ENCODE measurements around the gene XRN1. TPM values are rescaled to one million over a fixed set of nuclear protein-coding genes. Genes with fewer than 3 reads are reported as not detected.

XRN1 gene
- total and polyA plus RNA-seq, 8 donors, result 26.7 to 39.2 (median 35.2) TPM

DNA sequence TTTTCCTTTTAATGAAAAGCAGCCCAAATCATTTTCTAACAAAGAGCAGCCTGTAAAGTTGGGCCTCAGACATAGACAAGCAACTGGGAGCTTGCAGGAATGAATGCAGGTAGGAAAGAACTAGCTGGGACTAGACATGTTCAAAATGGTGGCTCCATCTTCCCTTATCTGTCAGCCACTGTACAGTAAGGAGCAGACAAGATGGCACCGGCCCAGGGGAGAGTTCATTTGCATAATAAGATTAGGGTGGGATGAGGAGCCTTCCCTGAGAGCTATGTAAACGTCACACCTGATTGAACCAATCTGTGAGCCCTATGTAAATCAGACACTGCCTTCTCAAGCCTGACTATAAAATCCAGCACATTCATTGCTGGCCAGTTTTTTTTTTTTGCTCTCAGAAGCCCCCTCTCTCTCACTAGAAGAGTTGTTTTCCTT lies 162.7 kb downstream of the XRN1 start:
- H3K4me1 ChIP-seq, result no peaks in the 10 kb centered on the region
- no peak for DNase-seq
- intact Hi-C loops (cut with DNase I), result no loop called here
- no peak overlapping the region for H3K27ac ChIP-seq
- no peak overlapping the region for H3K4me3 ChIP-seq
- no peak for ATAC-seq
- H3K36me3 ChIP-seq, result no peaks in the 10 kb centered on the region
- TF ChIP-seq, protein P1, sequence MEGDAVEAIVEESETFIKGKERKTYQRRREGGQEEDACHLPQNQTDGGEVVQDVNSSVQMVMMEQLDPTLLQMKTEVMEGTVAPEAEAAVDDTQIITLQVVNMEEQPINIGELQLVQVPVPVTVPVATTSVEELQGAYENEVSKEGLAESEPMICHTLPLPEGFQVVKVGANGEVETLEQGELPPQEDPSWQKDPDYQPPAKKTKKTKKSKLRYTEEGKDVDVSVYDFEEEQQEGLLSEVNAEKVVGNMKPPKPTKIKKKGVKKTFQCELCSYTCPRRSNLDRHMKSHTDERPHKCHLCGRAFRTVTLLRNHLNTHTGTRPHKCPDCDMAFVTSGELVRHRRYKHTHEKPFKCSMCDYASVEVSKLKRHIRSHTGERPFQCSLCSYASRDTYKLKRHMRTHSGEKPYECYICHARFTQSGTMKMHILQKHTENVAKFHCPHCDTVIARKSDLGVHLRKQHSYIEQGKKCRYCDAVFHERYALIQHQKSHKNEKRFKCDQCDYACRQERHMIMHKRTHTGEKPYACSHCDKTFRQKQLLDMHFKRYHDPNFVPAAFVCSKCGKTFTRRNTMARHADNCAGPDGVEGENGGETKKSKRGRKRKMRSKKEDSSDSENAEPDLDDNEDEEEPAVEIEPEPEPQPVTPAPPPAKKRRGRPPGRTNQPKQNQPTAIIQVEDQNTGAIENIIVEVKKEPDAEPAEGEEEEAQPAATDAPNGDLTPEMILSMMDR (IDR thresholded peaks at IDR 0.05), result no peak
- H3K27me3 ChIP-seq, result no peaks in the 10 kb centered on the region
- peaks cover 0 to 25% of the 10 kb centered on the region in 2 donors for H3K9me3 ChIP-seq

DNA sequence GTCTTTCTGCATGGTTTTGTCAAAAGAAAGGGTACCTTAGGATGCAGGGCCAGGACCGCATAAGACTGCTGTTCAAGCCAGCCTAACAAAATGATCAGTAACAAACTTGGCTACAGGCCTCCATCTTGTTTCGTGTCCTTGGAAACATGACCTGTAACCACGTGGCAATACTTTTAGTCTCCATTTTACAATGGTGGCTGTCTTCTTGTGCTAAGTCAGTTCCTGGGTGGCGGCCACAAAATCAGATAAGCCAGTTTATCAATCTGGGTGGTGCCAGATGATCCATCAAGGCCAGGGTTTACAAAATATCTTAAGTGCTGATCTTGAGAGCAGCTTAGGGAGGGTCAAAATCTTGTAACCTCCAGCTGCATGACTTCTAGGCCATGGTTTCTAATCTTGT lies 165.3 kb downstream of the XRN1 start:
- TF ChIP-seq, protein P1 (IDR thresholded peaks at IDR 0.05), result no peak
- Histone ChIP-seq H3K4me3 (no peak overlapping the region), H3K27ac (no peak overlapping the region), H3K4me1 (peaks cover 0 to 8% of the 10 kb centered on the region in 2 donors), H3K27me3 (no peaks in the 10 kb centered on the region), H3K9me3 (peaks cover 0 to 1% of the 10 kb centered on the region in 2 donors), H3K36me3 (no peaks in the 10 kb centered on the region)
- intact Hi-C loops (cut with DNase I), result no loop called here
- ATAC-seq (no peak), DNase-seq (no peak)

DNA sequence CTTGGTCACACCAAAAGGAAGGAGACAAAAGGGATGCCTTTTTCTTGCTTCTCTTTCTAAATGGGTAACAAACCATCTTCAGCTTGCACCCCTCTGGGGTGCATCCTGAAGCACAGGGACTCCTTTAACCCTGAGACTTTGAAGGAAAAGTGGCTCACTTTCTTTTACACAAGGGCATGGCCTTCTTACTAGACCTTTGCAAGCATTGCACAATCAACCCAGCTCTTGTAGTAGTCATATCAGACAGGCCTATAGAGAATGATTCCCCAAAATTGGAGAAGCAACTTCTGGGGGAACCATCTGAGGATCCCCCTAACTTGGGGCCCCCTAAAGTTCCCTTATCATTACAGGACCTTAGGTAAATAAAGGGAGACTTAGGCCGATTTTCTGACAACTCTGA lies 166.4 kb downstream of the XRN1 start:
- DNase-seq (no peak), ATAC-seq (no peak)
- H3K36me3 ChIP-seq, result no peaks in the 10 kb centered on the region
- intact Hi-C loops (cut with DNase I), result no loop called here
- H3K27ac ChIP-seq, result no peak overlapping the region
- no peaks in the 10 kb centered on the region for H3K27me3 ChIP-seq
- TF ChIP-seq, protein P1 (IDR thresholded peaks at IDR 0.05), result no peak
- H3K9me3 ChIP-seq, result no peaks in the 10 kb centered on the region
- H3K4me3 ChIP-seq, result no peak overlapping the region
- peaks cover 0 to 19% of the 10 kb centered on the region in 2 donors for H3K4me1 ChIP-seq

DNA sequence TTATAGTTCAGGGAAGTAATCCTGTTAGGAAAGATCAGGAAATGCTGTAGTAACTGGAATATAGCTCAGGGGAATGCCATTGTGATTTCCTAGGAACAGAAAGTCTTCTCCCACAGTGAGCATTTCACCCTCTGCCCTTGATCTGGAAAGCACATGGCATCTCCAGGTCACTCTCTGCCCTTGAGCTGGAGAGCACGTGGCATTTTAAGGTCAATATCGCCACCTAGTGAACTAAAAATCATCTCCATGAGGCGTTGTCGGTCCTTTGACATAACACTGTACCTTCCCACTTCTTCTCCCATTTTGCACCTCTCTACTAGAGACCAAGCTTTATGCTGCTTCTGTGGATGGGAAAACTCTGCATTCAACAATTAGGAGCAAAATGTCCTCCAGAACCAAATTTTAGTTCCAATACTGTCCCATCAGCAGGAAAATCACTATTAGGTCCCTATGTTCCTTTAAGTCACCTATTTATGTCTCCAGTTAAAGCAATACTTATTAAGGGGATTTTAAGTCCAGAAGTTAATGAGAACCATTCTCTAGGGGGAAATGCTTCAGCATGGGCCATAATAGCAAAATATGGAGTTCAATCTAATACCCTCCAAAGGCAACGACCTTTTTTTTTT lies 167.8 kb downstream of the XRN1 start:
- intact Hi-C loops (cut with DNase I), result loop anchor here in 1 of 2 donors (5.0 kb wide), 1 partner anchor 153 kb away; no protein-coding TSS in a partner anchor
- H3K27ac ChIP-seq, result no peak overlapping the region

DNA sequence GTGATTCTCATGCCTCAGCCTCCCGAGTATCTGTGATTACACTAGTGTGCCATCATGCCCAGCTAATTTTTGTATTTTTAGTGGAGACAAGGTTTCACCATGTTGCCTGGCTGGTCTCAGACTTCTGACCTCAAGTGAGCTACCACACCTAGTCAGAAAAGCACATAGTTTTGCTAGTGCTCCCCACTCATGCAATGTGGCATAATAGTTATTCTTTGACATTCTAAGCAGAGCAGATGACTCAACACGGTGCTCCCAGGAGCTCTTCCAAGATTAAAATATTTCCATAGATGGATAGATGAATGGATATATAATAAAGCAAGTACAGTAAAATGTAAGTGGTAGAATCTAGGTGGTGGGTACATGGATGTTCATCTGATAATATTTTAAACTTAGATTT lies 169.4 kb downstream of the XRN1 start:
- TF ChIP-seq, protein P1 (IDR thresholded peaks at IDR 0.05), result no peak
- no peaks in the 10 kb centered on the region for H3K9me3 ChIP-seq
- no peak overlapping the region for H3K27ac ChIP-seq
- H3K36me3 ChIP-seq, result no peaks in the 10 kb centered on the region
- H3K27me3 ChIP-seq, result no peaks in the 10 kb centered on the region
- H3K4me1 ChIP-seq, result peaks cover 0 to 37% of the 10 kb centered on the region in 2 donors
- ATAC-seq (no peak), DNase-seq (no peak)
- H3K4me3 ChIP-seq, result no peak overlapping the region
- intact Hi-C loops (cut with DNase I), result loop anchor here in 1 of 2 donors (5.0 kb wide), 1 partner anchor 151 kb away; no protein-coding TSS in a partner anchor

More for the DNA sequence above, 167.8 kb downstream of the XRN1 start:
- ATAC-seq, result peak; percentile 94
- no peaks in the 10 kb centered on the region for H3K36me3 ChIP-seq
- peaks cover 0 to 32% of the 10 kb centered on the region in 2 donors for H3K4me1 ChIP-seq
- TF ChIP-seq, protein P1 (IDR thresholded peaks at IDR 0.05), result peak; percentile 52 to 71
- DNase-seq, result peak in 3 of 4 donors; percentile 37 to 73 (median 53)
- no peak overlapping the region for H3K4me3 ChIP-seq
- H3K9me3 ChIP-seq, result no peaks in the 10 kb centered on the region
- H3K27me3 ChIP-seq, result no peaks in the 10 kb centered on the region
